ENCODE measurements around the gene ART4. TPM values are rescaled to one million over a fixed set of nuclear protein-coding genes. Genes with fewer than 3 reads are reported as not detected.

The ART4 gene
- total RNA-seq, 1 donor from 2014 or later = 5.0 TPM

- H3K27me3 ChIP-seq (ENCODE audit: low read depth) = no peaks in the 10 kb centered on the region
- H3K4me1 ChIP-seq = peaks cover 5% of the 10 kb centered on the region
- TF ChIP-seq, protein P1, sequence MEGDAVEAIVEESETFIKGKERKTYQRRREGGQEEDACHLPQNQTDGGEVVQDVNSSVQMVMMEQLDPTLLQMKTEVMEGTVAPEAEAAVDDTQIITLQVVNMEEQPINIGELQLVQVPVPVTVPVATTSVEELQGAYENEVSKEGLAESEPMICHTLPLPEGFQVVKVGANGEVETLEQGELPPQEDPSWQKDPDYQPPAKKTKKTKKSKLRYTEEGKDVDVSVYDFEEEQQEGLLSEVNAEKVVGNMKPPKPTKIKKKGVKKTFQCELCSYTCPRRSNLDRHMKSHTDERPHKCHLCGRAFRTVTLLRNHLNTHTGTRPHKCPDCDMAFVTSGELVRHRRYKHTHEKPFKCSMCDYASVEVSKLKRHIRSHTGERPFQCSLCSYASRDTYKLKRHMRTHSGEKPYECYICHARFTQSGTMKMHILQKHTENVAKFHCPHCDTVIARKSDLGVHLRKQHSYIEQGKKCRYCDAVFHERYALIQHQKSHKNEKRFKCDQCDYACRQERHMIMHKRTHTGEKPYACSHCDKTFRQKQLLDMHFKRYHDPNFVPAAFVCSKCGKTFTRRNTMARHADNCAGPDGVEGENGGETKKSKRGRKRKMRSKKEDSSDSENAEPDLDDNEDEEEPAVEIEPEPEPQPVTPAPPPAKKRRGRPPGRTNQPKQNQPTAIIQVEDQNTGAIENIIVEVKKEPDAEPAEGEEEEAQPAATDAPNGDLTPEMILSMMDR (IDR thresholded peaks at IDR 0.05; ENCODE audit: borderline replicate concordance) = no peak
- H3K9me3 ChIP-seq (replicated peaks) = peaks cover 10% of the 10 kb centered on the region
- intact Hi-C loops (cut with micrococcal nuclease) = no loop called here
- H3K36me3 ChIP-seq = no peaks in the 10 kb centered on the region
- no peak overlapping the region for H3K4me3 ChIP-seq
- no peak overlapping the region for H3K27ac ChIP-seq (replicated peaks)
- DNase-seq = no peak
Observed at GRCh38 chr12:14868916-14869506, 25.7 kb upstream of the ART4 start.

DNA sequence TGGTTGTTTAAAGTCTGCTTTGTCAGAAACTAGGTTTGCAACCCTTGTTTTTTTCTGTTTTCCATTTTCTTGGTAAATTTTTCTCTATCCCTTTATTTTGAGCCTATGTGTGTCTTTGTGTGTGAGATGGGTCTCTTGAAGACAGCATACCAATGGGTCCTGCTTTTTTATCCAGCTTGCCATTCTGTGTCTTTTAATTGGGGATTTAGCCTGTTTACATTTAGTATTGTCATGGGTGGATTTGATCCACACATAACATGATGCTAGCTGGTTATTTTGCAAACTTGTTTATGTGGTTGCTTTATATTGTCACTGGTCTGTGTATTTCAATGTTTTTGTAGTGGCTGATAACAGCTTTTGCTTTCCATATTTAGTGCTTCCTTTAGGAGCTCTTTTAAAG, 17.2 kb upstream of the ART4 start:
- H3K9me3 ChIP-seq (replicated peaks) = peaks cover 45% of the 10 kb centered on the region
- H3K27ac ChIP-seq (replicated peaks) = no peak overlapping the region
- no peaks in the 10 kb centered on the region for H3K27me3 ChIP-seq (ENCODE audit: low read depth)
- no peak for DNase-seq
- no peaks in the 10 kb centered on the region for H3K36me3 ChIP-seq
- TF ChIP-seq, protein P1 (IDR thresholded peaks at IDR 0.05; ENCODE audit: borderline replicate concordance) = no peak
- intact Hi-C loops (cut with micrococcal nuclease) = no loop called here
- H3K4me1 ChIP-seq = no peaks in the 10 kb centered on the region
- no peak overlapping the region for H3K4me3 ChIP-seq

- intact Hi-C loops (cut with micrococcal nuclease) = no loop called here
- DNase-seq = no peak
- Histone ChIP-seq H3K36me3 (no peaks in the 10 kb centered on the region), H3K27me3 (ENCODE audit: low read depth) (no peaks in the 10 kb centered on the region), H3K4me1 (peaks cover 13% of the 10 kb centered on the region), H3K4me3 (no peak overlapping the region), H3K27ac (replicated peaks) (no peak overlapping the region), H3K9me3 (replicated peaks) (peaks cover 45% of the 10 kb centered on the region)
- TF ChIP-seq, protein P1 (IDR thresholded peaks at IDR 0.05; ENCODE audit: borderline replicate concordance) = no peak
Observed at GRCh38 chr12:14858513-14858912, 15.2 kb upstream of the ART4 start.

- DNase-seq = no peak
- Histone ChIP-seq H3K4me1 (peaks cover 18% of the 10 kb centered on the region), H3K36me3 (no peaks in the 10 kb centered on the region), H3K9me3 (replicated peaks) (peaks cover 26% of the 10 kb centered on the region), H3K27ac (replicated peaks) (peak overlapping the region; percentile 36), H3K4me3 (no peak overlapping the region), H3K27me3 (ENCODE audit: low read depth) (no peaks in the 10 kb centered on the region)
- intact Hi-C loops (cut with micrococcal nuclease) = no loop called here
- TF ChIP-seq, protein P1 (IDR thresholded peaks at IDR 0.05; ENCODE audit: borderline replicate concordance) = no peak
Observed at GRCh38 chr12:14854586-14855183, 11.4 kb upstream of the ART4 start.

DNA sequence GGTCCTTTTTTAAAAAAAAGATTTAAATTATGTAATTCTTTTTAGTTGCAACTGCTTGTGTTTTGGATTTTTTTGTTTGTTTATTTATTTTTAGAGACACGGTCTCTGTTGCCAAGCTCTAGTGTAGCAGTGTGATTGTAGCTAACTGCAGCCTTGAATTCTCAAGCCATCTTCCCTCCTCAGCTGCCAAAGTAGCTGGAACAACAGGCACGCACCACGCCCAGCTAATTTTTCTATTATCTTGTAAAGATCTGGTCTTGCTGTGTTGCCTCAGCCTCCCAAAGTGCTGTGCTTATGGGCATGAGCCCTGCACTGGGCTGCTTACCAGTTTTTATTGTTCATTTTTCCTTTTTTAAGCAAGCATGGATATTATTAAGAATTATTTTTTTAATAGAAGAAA, 10.6 kb upstream of the ART4 start:
- intact Hi-C loops (cut with micrococcal nuclease) = no loop called here
- peak overlapping the region; percentile 36 for H3K27ac ChIP-seq (replicated peaks)
- peak; percentile 16 for DNase-seq

More for the DNA sequence above, 10.6 kb upstream of the ART4 start:
- no peaks in the 10 kb centered on the region for H3K36me3 ChIP-seq
- TF ChIP-seq, protein P1 (IDR thresholded peaks at IDR 0.05; ENCODE audit: borderline replicate concordance) = no peak
- H3K4me3 ChIP-seq = no peak overlapping the region
- no peaks in the 10 kb centered on the region for H3K27me3 ChIP-seq (ENCODE audit: low read depth)
- H3K4me1 ChIP-seq = peaks cover 18% of the 10 kb centered on the region
- peaks cover 19% of the 10 kb centered on the region for H3K9me3 ChIP-seq (replicated peaks)

Measured in left ventricle myocardium inferior (tissue), 1 donor.